Activated CD4-positive, alpha-beta memory T cell treated with anti-CD3 and anti-CD28 coated beads, Interleukin-2, amount 10 ng/mL, durations not matched to agents 7 days and 5 days (primary cell): ENCODE measurements around the gene SF3B1. TPM values are rescaled to one million over a fixed set of nuclear protein-coding genes. Genes with fewer than 3 reads are reported as not detected.
"Not testable (repeated sequence)": the region's sequence is repeated elsewhere in the genome, so short reads cannot be mapped to it uniquely, and the experiment has no call there.

Experiments used
- CTCF ChIA-PET: fragments of 350-600 bp; sonication (Branson Sonifier 250); formaldehyde crosslinking; loops from one replicate; lab custom pipeline; 2021; ENCODE audit warnings: antibody characterized with exemption, inconsistent platforms; lab: Charles Lee
- POLR2A ChIA-PET: fragments of 350-600 bp; sonication (Branson Sonifier 250); formaldehyde crosslinking; loops from one replicate; lab custom pipeline; 2021; ENCODE audit warnings: antibody characterized with exemption; lab: Charles Lee
- DNase-seq: peaks from one replicate; pipeline ENCODE4 v3.0.0-alpha.2; 2020
- H3K27ac Mint-ChIP-seq: one replicate; pipeline ENCODE4 v1.8.0; 2021; ENCODE audit warnings: mild to moderate bottlenecking, mixed read lengths
- H3K27me3 Mint-ChIP-seq: one replicate; pipeline ENCODE4 v1.8.0; 2021; ENCODE audit warnings: mixed read lengths
- H3K36me3 Mint-ChIP-seq: one replicate; pipeline ENCODE4 v1.8.0; 2021; ENCODE audit warnings: low read depth, mixed read lengths
- H3K4me1 Mint-ChIP-seq: one replicate; pipeline ENCODE4 v1.8.0; 2021; ENCODE audit warnings: mixed read lengths
- H3K4me3 Mint-ChIP-seq: one replicate; pipeline ENCODE4 v1.8.0; 2021; ENCODE audit warnings: mild to moderate bottlenecking, mixed read lengths
- H3K9me3 Mint-ChIP-seq: one replicate; pipeline ENCODE4 v1.8.0; 2021; ENCODE audit warnings: mixed read lengths
- total RNA-seq, 2 experiments: library from RNA; stranded (reverse); gene quantifications; one replicate each; pipeline ENCODE4 v1.2.3, GENCODE V29; 2021

SF3B1 gene
- total RNA-seq, 2 experiments from 2014 or later, result 292 to 304 TPM

DNA sequence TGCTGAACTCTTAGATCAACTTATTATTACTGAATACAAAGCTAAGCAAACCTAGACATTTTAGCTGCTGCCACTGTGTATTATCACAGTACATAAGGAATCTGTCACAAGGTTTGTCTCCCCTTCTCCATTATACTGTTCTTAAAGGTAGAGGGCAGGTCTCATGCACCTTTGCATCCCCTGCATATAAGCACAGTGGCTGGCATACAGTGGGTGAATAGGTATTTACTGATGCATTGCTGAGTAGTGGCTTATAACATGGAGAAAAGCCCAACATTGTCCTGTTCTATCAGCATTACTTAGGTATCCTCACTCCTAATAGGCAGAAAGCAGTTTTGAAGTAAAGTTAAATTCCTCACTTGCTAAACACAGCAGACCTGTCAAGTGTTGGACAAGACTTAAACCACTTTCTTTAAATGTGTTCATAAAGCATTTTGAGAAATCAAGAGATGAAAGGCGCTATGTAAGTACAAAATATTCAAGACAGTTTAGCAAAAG, 43.6 kb downstream of the SF3B1 start:
- H3K9me3 Mint-ChIP-seq, result no peaks in the 10 kb centered on the region
- no peaks in the 10 kb centered on the region for H3K27me3 Mint-ChIP-seq
- H3K4me1 Mint-ChIP-seq, result no peaks in the 10 kb centered on the region
- H3K4me3 Mint-ChIP-seq, result no peak overlapping the region
- POLR2A ChIA-PET, result no interaction called here
- H3K27ac Mint-ChIP-seq, result no peak overlapping the region
- CTCF ChIA-PET, result no interaction called here
- DNase-seq, result no peak
- peaks cover 44% of the 10 kb centered on the region for H3K36me3 Mint-ChIP-seq

DNA sequence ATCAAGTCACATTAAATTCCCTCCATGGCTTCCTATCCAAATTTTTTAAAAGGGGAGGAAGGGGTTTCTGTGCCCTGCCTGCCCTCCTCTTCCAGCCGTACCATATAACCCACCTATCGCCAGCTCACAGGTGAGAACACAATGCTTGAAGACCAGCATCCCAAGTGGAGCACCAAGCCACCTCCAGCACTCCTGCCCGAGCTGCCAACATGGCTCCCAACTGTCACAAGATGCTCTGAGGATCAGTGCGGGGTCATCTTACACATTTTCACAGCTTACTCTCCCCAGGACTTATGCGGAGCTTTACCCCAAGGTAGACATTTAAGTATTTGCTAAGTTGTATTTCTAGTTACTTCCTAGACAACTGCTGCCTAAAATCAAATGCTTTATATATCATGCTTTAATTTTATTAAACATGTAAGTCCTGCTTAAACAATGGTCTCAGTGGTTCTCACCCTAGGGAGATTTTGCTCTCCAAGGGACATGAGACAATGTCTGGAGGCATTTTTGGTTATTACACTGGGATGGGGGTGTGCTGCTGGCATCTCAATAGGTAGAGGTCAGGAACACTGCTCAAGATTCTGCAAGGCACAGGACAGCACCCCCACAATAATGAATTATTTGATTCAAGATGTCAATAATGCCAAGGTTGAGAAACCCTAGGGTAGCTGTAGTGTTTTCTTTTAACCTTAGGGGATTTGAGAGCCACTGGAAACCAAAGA, 45.8 kb downstream of the SF3B1 start:
- no peaks in the 10 kb centered on the region for H3K27me3 Mint-ChIP-seq
- ChIA-PET POLR2A (interaction anchor here (1.1 kb wide), 1 partner anchor 14 kb away, joined by 3 read pairs; no protein-coding TSS in a partner anchor), CTCF (no interaction called here)
- H3K9me3 Mint-ChIP-seq, result no peaks in the 10 kb centered on the region
- no peak for DNase-seq
- no peak overlapping the region for H3K27ac Mint-ChIP-seq
- H3K4me1 Mint-ChIP-seq, result peaks cover 6% of the 10 kb centered on the region
- H3K36me3 Mint-ChIP-seq, result peaks cover 26% of the 10 kb centered on the region
- no peak overlapping the region for H3K4me3 Mint-ChIP-seq

DNA sequence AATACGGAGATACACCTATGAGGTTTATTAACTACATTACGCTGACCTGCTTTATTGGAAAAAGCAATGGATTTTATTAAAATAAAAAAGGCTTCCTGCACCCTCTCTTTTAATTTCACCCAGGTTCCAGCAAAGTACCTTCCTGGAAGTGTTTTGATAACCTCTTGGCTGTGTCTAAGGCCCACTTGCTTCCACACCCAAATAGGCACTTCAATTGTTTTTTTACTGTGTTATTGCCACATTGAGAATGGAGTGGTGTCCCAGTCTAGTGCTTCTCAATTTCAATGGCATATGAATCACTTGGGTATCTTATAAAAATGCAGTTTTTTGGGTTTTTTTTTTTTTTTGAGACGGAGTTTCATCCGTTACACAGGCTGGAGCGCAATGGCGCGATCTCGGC, 47.6 kb downstream of the SF3B1 start:
- no peak overlapping the region for H3K4me3 Mint-ChIP-seq
- CTCF ChIA-PET, result no interaction called here
- peaks cover 19% of the 10 kb centered on the region for H3K36me3 Mint-ChIP-seq
- H3K4me1 Mint-ChIP-seq, result peaks cover 12% of the 10 kb centered on the region
- H3K27ac Mint-ChIP-seq, result no peak overlapping the region
- POLR2A ChIA-PET, result interaction anchor here (0.6 kb wide), 1 partner anchor 267 kb away, joined by 3 read pairs; no protein-coding TSS in a partner anchor
- no peaks in the 10 kb centered on the region for H3K27me3 Mint-ChIP-seq
- H3K9me3 Mint-ChIP-seq, result no peaks in the 10 kb centered on the region
- DNase-seq, result no peak

DNA sequence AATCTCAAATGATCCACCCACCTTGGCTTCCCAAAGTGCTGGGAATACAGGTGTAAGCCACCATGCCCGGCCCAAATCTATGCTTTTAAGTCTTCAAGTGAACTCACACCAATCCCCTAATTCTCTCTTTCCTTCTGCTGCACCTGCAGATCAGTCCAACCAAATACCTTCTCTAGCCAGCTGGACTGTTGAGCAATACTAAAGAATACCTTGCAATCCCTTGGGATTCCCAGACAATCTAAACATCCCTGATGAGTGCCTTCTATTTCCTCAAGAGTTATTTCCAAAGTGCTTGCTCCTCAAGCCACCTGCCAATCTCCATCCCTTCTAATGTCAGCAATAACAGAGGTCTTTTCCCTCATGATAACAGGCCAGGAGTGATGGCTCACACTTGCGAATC, 48.6 kb downstream of the SF3B1 start:
- no peak overlapping the region for H3K4me3 Mint-ChIP-seq
- H3K36me3 Mint-ChIP-seq, result peaks cover 10% of the 10 kb centered on the region
- DNase-seq, result no peak
- H3K4me1 Mint-ChIP-seq, result peaks cover 14% of the 10 kb centered on the region
- no peak overlapping the region for H3K27ac Mint-ChIP-seq
- CTCF ChIA-PET, result no interaction called here
- H3K9me3 Mint-ChIP-seq, result no peaks in the 10 kb centered on the region
- H3K27me3 Mint-ChIP-seq, result no peaks in the 10 kb centered on the region
- POLR2A ChIA-PET, result no interaction called here

DNA sequence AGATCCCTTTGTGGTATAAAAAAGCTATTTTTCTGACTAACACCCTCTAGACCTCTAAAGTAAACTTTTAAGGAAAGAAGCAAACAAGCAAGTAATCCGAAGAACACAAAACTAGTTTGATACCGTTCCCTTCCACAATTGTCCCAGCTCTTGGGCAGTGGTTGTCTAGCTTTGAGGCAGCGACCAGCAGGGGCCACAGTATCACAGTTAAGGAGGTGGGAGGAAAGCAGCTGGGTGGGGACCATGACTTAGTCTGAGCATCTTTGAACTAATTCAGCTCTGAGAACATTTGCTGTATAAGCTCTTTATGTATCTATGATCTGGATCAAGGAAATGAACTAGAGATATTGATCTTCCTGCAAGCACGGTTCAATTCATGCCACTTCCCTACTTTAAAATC, 51.0 kb downstream of the SF3B1 start:
- no peak overlapping the region for H3K4me3 Mint-ChIP-seq
- H3K9me3 Mint-ChIP-seq, result no peaks in the 10 kb centered on the region
- no peak for DNase-seq
- ChIA-PET POLR2A (interaction anchor here (1.0 to 1.2 kb wide), 3 partner anchors 27 to 138 kb away, joined by 3 read pairs; no protein-coding TSS in a partner anchor), CTCF (interaction anchor here (0.9 to 1.2 kb wide), 3 partner anchors 48 to 271 kb away, joined by 3 read pairs; no protein-coding TSS in a partner anchor)
- no peaks in the 10 kb centered on the region for H3K36me3 Mint-ChIP-seq
- no peak overlapping the region for H3K27ac Mint-ChIP-seq
- peaks cover 23% of the 10 kb centered on the region for H3K4me1 Mint-ChIP-seq
- peaks cover 5% of the 10 kb centered on the region for H3K27me3 Mint-ChIP-seq

GRCh38 chr2:197381641-197382040, 53.2 kb downstream of the SF3B1 start:
- H3K4me1 Mint-ChIP-seq, result peaks cover 27% of the 10 kb centered on the region
- DNase-seq, result no peak
- no peak overlapping the region for H3K4me3 Mint-ChIP-seq
- ChIA-PET CTCF (no interaction called here), POLR2A (no interaction called here)
- H3K9me3 Mint-ChIP-seq, result no peaks in the 10 kb centered on the region
- no peaks in the 10 kb centered on the region for H3K36me3 Mint-ChIP-seq
- H3K27ac Mint-ChIP-seq, result no peak overlapping the region
- peaks cover 5% of the 10 kb centered on the region for H3K27me3 Mint-ChIP-seq

- peaks cover 27% of the 10 kb centered on the region for H3K4me1 Mint-ChIP-seq
- H3K4me3 Mint-ChIP-seq, H3K27ac Mint-ChIP-seq, DNase-seq, H3K9me3 Mint-ChIP-seq, POLR2A ChIA-PET, H3K27me3 Mint-ChIP-seq, H3K36me3 Mint-ChIP-seq: not testable (repeated sequence)
- CTCF ChIA-PET, result interaction anchor here (0.6 to 1.4 kb wide), 2 partner anchors 122 to 267 kb away, joined by 3 to 5 read pairs; no protein-coding TSS in a partner anchor
Observed at GRCh38 chr2:197379918-197380309, 54.9 kb downstream of the SF3B1 start.

- CTCF ChIA-PET, result interaction anchor here (1.4 kb wide), 1 partner anchor 266 kb away, joined by 5 read pairs; no protein-coding TSS in a partner anchor
- peaks cover 26% of the 10 kb centered on the region for H3K4me1 Mint-ChIP-seq
- H3K27me3 Mint-ChIP-seq, H3K27ac Mint-ChIP-seq, H3K4me3 Mint-ChIP-seq, H3K36me3 Mint-ChIP-seq, H3K9me3 Mint-ChIP-seq, DNase-seq, POLR2A ChIA-PET: not testable (repeated sequence)
Observed at GRCh38 chr2:197379308-197379917, 55.4 kb downstream of the SF3B1 start.

DNA sequence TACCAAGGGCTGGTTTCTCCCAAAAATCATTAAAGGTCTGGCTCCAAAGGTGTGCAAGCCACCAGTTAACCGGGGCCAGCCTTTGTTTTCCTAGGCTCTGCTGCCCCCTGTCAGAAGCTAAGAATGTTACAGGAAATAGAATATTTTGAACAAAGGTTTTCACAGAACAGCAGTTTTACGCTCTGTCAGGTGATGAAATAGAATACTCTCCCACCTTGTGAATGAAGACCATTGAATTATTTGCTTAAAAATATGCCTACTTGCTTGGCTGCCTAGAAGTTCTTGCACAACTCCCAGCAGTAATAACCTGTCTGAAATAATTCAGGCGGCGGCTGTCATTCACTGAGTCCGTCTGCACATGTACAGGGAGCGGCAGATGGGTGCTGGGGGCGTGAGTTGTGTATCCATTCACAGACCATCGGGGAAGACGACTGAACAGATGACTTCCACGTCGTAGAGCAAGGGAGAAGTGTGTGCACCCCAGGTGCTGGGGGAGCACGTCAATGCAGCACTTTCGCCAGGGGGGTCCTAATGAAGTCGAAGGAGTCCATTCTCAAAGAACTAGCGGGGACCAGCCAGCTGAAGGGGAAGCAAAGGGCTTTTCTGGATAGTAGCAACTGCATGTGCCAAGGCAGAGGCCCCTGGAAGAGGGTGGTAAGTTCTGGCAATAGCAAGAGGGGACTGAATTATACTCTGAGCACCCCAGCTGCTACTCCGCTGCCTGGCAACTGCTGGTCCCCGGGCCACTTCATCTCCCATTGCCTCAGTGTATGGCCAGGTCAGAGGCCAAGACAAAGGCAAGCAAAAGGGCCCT, 56.1 kb downstream of the SF3B1 start:
- Mint-ChIP-seq H3K9me3 (no peaks in the 10 kb centered on the region), H3K4me3 (no peak overlapping the region), H3K27ac (no peak overlapping the region), H3K36me3 (no peaks in the 10 kb centered on the region), H3K27me3 (peaks cover 5% of the 10 kb centered on the region), H3K4me1 (peaks cover 20% of the 10 kb centered on the region)
- ChIA-PET CTCF (interaction anchor here (0.8 to 1.6 kb wide), 6 partner anchors 13 to 628 kb away, joined by 3 to 14 read pairs (median 4); no protein-coding TSS in a partner anchor), POLR2A (no interaction called here)
- peak; percentile 65 for DNase-seq

- Mint-ChIP-seq H3K4me3 (no peak overlapping the region), H3K27me3 (peaks cover 5% of the 10 kb centered on the region), H3K27ac (no peak overlapping the region), H3K36me3 (no peaks in the 10 kb centered on the region), H3K9me3 (no peaks in the 10 kb centered on the region), H3K4me1 (peaks cover 17% of the 10 kb centered on the region)
- DNase-seq, result no peak
- ChIA-PET POLR2A (no interaction called here), CTCF (interaction anchor here (0.8 to 1.6 kb wide), 6 partner anchors 12 to 627 kb away, joined by 3 to 14 read pairs (median 4); no protein-coding TSS in a partner anchor)
Observed at GRCh38 chr2:197378086-197378485, 56.7 kb downstream of the SF3B1 start.

GRCh38 chr2:197377670-197378069, 57.2 kb downstream of the SF3B1 start:
- Mint-ChIP-seq H3K27me3 (peaks cover 5% of the 10 kb centered on the region), H3K36me3 (no peaks in the 10 kb centered on the region), H3K27ac (no peak overlapping the region), H3K4me3 (no peak overlapping the region), H3K9me3 (no peaks in the 10 kb centered on the region), H3K4me1 (peaks cover 17% of the 10 kb centered on the region)
- CTCF ChIA-PET, result interaction anchor here (1.0 to 1.6 kb wide), 4 partner anchors 186 to 627 kb away, joined by 3 to 14 read pairs (median 6); no protein-coding TSS in a partner anchor
- no peak for DNase-seq
- POLR2A ChIA-PET, result interaction anchor here (0.6 kb wide), 1 partner anchor 29 kb away, joined by 3 read pairs; no protein-coding TSS in a partner anchor

GRCh38 chr2:197372592-197372991, 62.2 kb downstream of the SF3B1 start:
- Mint-ChIP-seq H3K4me1 (peaks cover 11% of the 10 kb centered on the region), H3K9me3 (no peaks in the 10 kb centered on the region), H3K36me3 (no peaks in the 10 kb centered on the region), H3K4me3 (no peak overlapping the region), H3K27ac (no peak overlapping the region), H3K27me3 (peaks cover 1% of the 10 kb centered on the region)
- DNase-seq, result no peak
- POLR2A ChIA-PET, result no interaction called here
- CTCF ChIA-PET, result no interaction called here
